Chondrocyte (in vitro differentiated cells): ENCODE results near the gene TEX54. TPM values are rescaled to one million over a fixed set of nuclear protein-coding genes. Genes with fewer than 3 reads are reported as not detected.

Experiments
- DNase-seq: peaks from one replicate; pipeline ENCODE4 v3.0.0; 2021; ENCODE audit warnings: mixed read lengths, low spot score
- H3K27ac Mint-ChIP-seq: one replicate; pipeline ENCODE4 v1.8.0; 2021; ENCODE audit warnings: mild to moderate bottlenecking, moderate library complexity, mixed read lengths; ENCODE audit not compliant: unreplicated experiment
- H3K27me3 Mint-ChIP-seq: 2 replicates; pipeline ENCODE4 v1.8.0; 2021; ENCODE audit warnings: low read depth, mixed read lengths
- H3K36me3 Mint-ChIP-seq: 2 replicates; pipeline ENCODE4 v1.8.0; 2021; ENCODE audit warnings: low read depth, mixed read lengths
- H3K4me1 Mint-ChIP-seq: 2 replicates; pipeline ENCODE4 v1.8.0; 2021; ENCODE audit warnings: low read depth, mild to moderate bottlenecking, mixed read lengths
- H3K4me3 Mint-ChIP-seq: one replicate; pipeline ENCODE4 v1.8.0; 2021; ENCODE audit warnings: mild to moderate bottlenecking, moderate library complexity, mixed read lengths; ENCODE audit not compliant: unreplicated experiment
- H3K9me3 Mint-ChIP-seq: 2 replicates; pipeline ENCODE4 v1.8.0; 2021; ENCODE audit warnings: low read depth, mixed read lengths
- total RNA-seq: library from RNA; stranded (reverse); gene quantifications from 3 replicates; pipeline ENCODE4 v1.2.1, GENCODE V29; 2021
- TF ChIP-seq, protein P1 (sequence below): fragments of 200-600 bp; sonication (generic); IDR thresholded peaks from 2 replicates; pipeline ENCODE4 v1.5.0; 2021; ENCODE audit warnings: antibody characterized with exemption, mild to moderate bottlenecking, moderate library complexity

TEX54 gene
- total RNA-seq, 1 donor from 2014 or later, result 0.65 TPM

DNA sequence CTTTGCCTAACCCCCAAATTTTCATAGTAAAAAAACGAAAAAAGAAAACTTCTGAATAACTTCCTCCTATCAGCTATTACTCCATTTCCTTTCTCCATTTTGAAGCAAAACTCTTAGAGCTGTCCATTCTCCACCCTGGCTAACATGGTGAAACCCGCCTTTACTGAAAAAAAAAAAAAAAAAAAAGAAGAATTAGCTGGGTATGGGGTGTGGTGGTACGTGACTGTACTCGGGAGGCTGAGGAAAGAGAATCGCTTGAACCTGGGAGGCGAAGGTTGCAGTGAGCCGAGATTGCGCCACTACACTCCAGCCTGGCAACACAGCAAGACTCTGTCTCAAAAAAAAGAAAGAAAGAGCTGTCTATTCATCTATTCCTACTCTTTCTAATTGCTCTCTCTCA, 16.1 kb downstream of the TEX54 start:
- no peaks in the 10 kb centered on the region for H3K9me3 Mint-ChIP-seq
- TF ChIP-seq, protein P1, sequence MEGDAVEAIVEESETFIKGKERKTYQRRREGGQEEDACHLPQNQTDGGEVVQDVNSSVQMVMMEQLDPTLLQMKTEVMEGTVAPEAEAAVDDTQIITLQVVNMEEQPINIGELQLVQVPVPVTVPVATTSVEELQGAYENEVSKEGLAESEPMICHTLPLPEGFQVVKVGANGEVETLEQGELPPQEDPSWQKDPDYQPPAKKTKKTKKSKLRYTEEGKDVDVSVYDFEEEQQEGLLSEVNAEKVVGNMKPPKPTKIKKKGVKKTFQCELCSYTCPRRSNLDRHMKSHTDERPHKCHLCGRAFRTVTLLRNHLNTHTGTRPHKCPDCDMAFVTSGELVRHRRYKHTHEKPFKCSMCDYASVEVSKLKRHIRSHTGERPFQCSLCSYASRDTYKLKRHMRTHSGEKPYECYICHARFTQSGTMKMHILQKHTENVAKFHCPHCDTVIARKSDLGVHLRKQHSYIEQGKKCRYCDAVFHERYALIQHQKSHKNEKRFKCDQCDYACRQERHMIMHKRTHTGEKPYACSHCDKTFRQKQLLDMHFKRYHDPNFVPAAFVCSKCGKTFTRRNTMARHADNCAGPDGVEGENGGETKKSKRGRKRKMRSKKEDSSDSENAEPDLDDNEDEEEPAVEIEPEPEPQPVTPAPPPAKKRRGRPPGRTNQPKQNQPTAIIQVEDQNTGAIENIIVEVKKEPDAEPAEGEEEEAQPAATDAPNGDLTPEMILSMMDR, result no peak
- H3K27ac Mint-ChIP-seq, result no peak overlapping the region
- H3K4me1 Mint-ChIP-seq, result no peaks in the 10 kb centered on the region
- no peak overlapping the region for H3K4me3 Mint-ChIP-seq
- H3K27me3 Mint-ChIP-seq, result no peaks in the 10 kb centered on the region
- no peak for DNase-seq
- peaks cover 20% of the 10 kb centered on the region for H3K36me3 Mint-ChIP-seq

DNA sequence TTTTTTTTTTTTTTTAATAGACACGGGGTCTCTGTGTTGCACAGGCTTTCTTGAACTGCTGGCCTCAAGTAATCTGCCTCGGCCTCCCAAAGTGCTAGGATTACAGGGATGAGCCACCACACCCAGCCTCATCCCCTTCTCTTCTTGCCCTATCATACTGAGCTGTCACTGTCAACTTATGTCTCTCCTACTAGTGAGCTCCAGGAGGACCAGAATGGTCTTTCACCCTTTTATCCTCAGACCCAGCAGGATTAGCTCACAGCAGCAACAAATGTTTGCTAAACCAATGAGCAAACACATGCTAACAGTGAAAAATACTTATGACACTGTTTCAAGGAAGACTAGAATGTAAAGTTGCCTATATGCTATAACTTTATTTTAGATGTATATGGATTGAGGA, 21.0 kb downstream of the TEX54 start:
- H3K27ac Mint-ChIP-seq, result no peak overlapping the region
- H3K4me3 Mint-ChIP-seq, result no peak overlapping the region
- TF ChIP-seq, protein P1, result no peak
- H3K9me3 Mint-ChIP-seq, result no peaks in the 10 kb centered on the region
- H3K27me3 Mint-ChIP-seq, result no peaks in the 10 kb centered on the region
- H3K4me1 Mint-ChIP-seq, result peaks cover 13% of the 10 kb centered on the region
- DNase-seq, result no peak
- peaks cover 8% of the 10 kb centered on the region for H3K36me3 Mint-ChIP-seq

DNA sequence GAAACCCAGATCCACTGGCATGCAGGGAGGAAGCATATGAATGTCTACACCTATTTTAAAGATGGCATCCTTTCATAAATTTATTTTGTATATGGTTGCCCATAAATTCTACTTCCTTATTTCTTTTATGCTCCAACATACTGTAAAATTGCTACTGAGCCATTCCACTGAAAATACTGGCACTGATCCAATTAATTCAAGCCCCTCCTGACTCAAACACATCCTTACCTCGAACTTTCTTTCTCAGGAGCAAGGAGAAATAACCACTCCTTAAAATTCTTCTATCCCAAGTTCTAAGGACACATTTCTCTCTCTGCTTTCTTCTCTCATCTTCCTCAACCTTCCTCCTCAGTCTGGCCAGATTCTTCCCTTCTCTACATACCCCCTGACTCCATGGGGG, 21.9 kb downstream of the TEX54 start:
- Mint-ChIP-seq H3K9me3 (no peaks in the 10 kb centered on the region), H3K27me3 (no peaks in the 10 kb centered on the region), H3K27ac (peak overlapping the region; percentile 39), H3K4me1 (peaks cover 21% of the 10 kb centered on the region), H3K36me3 (peaks cover 6% of the 10 kb centered on the region), H3K4me3 (no peak overlapping the region)
- TF ChIP-seq, protein P1, result no peak
- DNase-seq, result no peak

DNA sequence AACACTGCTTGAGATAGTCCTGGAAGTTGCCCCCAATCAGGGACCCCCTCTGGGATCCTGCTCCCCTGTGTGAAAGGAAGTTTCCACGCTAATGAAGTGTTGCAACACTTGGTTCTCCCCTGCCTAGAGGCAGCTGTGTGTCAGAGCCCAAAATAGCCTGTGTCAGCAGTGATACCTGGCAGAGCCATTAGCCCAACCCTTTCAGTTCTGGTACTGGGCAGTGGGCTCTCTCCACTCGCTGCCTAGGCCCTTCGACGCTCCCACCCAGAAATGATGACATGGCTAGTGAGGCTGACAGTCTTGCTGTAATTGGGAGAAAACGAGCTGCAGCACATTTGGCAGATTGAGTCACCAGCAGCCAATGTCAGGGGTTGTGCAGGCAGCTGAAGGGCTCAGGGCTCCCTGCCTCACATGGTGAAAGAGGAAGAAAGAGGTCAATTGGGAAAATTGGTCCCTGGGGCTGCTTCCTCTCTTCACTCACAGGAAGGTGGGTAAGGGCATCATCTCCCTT, 26.0 kb downstream of the TEX54 start:
- no peak for DNase-seq
- Mint-ChIP-seq H3K9me3 (no peaks in the 10 kb centered on the region), H3K27me3 (no peaks in the 10 kb centered on the region), H3K27ac (peak overlapping the region; percentile 89), H3K36me3 (peaks cover 6% of the 10 kb centered on the region), H3K4me3 (peak overlapping the region; percentile 91), H3K4me1 (peaks cover 33% of the 10 kb centered on the region)
- TF ChIP-seq, protein P1, result no peak

DNA sequence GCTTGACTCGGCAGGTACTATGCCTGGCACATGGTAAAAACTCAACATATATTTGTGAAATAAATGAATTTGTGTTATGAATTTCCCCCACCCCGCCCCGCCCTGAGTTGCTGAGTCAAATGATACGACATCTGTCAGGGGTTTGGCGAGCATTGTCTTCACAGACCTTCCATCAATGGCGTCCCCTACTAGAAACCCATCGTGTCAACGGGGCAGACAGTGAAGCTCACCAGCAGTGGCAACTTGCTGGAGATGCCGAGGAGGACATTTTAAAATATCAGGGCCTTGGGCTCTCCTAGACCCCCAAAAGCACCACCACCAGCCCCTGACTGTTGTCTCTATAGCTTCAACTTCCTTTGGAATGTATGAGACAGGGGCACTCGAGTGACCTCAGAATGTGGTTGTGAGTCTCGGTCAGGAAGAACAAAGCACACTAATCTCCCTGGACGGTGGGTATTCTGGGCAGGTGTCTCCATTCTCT, 26.6 kb downstream of the TEX54 start:
- Mint-ChIP-seq H3K27me3 (no peaks in the 10 kb centered on the region), H3K4me1 (peaks cover 33% of the 10 kb centered on the region), H3K9me3 (no peaks in the 10 kb centered on the region), H3K36me3 (peaks cover 10% of the 10 kb centered on the region), H3K4me3 (peak overlapping the region; percentile 91), H3K27ac (peak overlapping the region; percentile 95)
- TF ChIP-seq, protein P1, result no peak
- no peak for DNase-seq
